ENCODE measurements around the gene SYMPK. TPM values are rescaled to one million over a fixed set of nuclear protein-coding genes. Genes with fewer than 3 reads are reported as not detected.

SYMPK gene
- total and polyA plus RNA-seq, 10 donors: 56.3 to 148 (median 75.9) TPM

GRCh38 chr19:45889210-45889885, 26.4 kb upstream of the SYMPK start:
- DNase-seq: no peak
- Histone ChIP-seq H3K27ac (no peak overlapping the region), H3K27me3 (replicated peaks in 1 of 7) (no peaks in the 10 kb centered on the region), H3K4me1 (peaks cover 10 to 34% (median 23%) of the 10 kb centered on the region in 6 donors), H3K36me3 (peaks cover 0 to 42% (median 7%) of the 10 kb centered on the region in 6 donors), H3K9me3 (no peaks in the 10 kb centered on the region), H3K4me3 (no peak overlapping the region)
- TF ChIP-seq POLR2AphosphoS5 (IDR thresholded peaks at IDR 0.05) (no peak), POLR2A (IDR thresholded peaks at IDR 0.05) (no peak)
- TF ChIP-seq, protein P1, sequence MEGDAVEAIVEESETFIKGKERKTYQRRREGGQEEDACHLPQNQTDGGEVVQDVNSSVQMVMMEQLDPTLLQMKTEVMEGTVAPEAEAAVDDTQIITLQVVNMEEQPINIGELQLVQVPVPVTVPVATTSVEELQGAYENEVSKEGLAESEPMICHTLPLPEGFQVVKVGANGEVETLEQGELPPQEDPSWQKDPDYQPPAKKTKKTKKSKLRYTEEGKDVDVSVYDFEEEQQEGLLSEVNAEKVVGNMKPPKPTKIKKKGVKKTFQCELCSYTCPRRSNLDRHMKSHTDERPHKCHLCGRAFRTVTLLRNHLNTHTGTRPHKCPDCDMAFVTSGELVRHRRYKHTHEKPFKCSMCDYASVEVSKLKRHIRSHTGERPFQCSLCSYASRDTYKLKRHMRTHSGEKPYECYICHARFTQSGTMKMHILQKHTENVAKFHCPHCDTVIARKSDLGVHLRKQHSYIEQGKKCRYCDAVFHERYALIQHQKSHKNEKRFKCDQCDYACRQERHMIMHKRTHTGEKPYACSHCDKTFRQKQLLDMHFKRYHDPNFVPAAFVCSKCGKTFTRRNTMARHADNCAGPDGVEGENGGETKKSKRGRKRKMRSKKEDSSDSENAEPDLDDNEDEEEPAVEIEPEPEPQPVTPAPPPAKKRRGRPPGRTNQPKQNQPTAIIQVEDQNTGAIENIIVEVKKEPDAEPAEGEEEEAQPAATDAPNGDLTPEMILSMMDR (IDR thresholded peaks at IDR 0.05 in 8 of 11, conservative IDR thresholded peaks at IDR 0.05 in 3 of 11): no peak
- intact Hi-C loops (cut with DNase I; ENCODE audit: low total_unique reads): no loop called here
- WGBS, 5 donors: 75 to 78% (median 76%) methylated on average over 6 of the region's 6 CpGs

GRCh38 chr19:45887200-45887710, 24.3 kb upstream of the SYMPK start:
- DNase-seq: no peak
- Histone ChIP-seq H3K4me1 (peaks cover 25 to 48% (median 42%) of the 10 kb centered on the region in 6 donors), H3K27me3 (replicated peaks in 1 of 7) (no peaks in the 10 kb centered on the region), H3K9me3 (no peaks in the 10 kb centered on the region), H3K27ac (peak overlapping the region; percentile 79 to 95 (median 92)), H3K4me3 (peak overlapping the region in 6 of 8 donors; percentile 73 to 93 (median 76)), H3K36me3 (peaks cover 0 to 44% (median 12%) of the 10 kb centered on the region in 6 donors)
- intact Hi-C loops (cut with DNase I; ENCODE audit: low total_unique reads): no loop called here
- TF ChIP-seq POLR2AphosphoS5 (IDR thresholded peaks at IDR 0.05) (no peak), POLR2A (IDR thresholded peaks at IDR 0.05) (no peak)
- TF ChIP-seq, protein P1 (IDR thresholded peaks at IDR 0.05 in 8 of 11, conservative IDR thresholded peaks at IDR 0.05 in 3 of 11): no peak
- WGBS, 5 donors: 55 to 64% (median 62%) methylated on average over 10 of the region's 10 CpGs

- peak overlapping the region; percentile 79 to 95 (median 92) for H3K27ac ChIP-seq
- no peaks in the 10 kb centered on the region for H3K27me3 ChIP-seq (replicated peaks in 1 of 7)
- DNase-seq: peak; percentile 95
- peaks cover 25 to 52% (median 43%) of the 10 kb centered on the region in 6 donors for H3K4me1 ChIP-seq
- intact Hi-C loops (cut with DNase I; ENCODE audit: low total_unique reads): no loop called here
- peak; percentile 10 to 48 (median 44) for TF ChIP-seq POLR2A (IDR thresholded peaks at IDR 0.05)
- TF ChIP-seq, protein P1 (IDR thresholded peaks at IDR 0.05 in 8 of 11, conservative IDR thresholded peaks at IDR 0.05 in 3 of 11): no peak
- TF ChIP-seq POLR2AphosphoS5 (IDR thresholded peaks at IDR 0.05): peak; percentile 75 to 92 (median 89)
- no peaks in the 10 kb centered on the region for H3K9me3 ChIP-seq
- 1 to 2% (median 2%) methylated on average over 21 to 32 of the region's 32 CpGs for WGBS, 5 donors
- H3K4me3 ChIP-seq: peak overlapping the region; percentile 73 to 93 (median 77)
- H3K36me3 ChIP-seq: peaks cover 0 to 38% (median 12%) of the 10 kb centered on the region in 6 donors
These were observed 23.7 kb upstream of the SYMPK start for GRCh38 chr19:45886427-45887199.

Data from spleen (tissue), 11 donors.